ENCODE data around the gene HOMER1.
"Not testable (repeated sequence)": the region's sequence is repeated elsewhere in the genome, so short reads cannot be mapped to it uniquely, and the experiment has no call there.

The HOMER1 gene

DNA sequence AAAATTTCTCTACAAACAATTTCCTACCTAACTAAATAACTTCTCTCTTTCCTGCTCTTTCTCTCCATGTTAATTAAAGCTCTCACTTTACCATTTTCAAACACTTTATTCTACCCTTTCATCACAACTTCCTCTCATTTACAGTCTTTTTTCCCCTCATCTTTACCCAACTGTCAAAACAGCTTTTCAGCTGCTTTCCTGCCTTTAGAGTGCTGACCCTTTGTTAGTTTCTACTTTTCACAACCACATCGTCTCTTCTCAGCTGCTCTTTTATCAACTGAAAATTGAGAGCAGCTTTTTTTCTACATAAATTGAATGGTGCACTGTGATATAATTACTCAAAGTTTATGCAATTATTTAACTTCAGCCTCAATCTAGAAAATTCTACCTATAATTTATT is 3.1 kb upstream of the HOMER1 start:
- no peak for DNase-seq

DNA sequence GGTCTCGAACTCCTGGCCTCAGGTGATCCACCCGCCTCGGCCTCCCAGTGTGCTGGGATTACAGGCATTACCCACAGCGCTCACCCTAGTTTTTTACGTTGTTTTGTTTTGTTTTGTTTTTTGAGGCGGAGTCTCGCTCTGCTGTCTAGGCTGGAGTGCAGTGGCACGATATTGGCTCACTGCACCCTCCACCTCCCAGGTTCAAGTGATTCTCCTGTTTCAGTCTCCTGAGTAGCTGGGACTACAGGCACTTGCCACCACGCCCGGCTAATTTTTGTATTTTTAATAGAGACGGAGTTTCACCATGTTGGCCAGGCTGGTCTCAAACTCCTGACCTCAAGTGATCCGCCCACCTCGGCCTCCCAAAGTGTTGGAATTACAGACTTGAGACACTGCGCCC is 2.4 kb upstream of the HOMER1 start:
- not testable (repeated sequence) for DNase-seq

DNA sequence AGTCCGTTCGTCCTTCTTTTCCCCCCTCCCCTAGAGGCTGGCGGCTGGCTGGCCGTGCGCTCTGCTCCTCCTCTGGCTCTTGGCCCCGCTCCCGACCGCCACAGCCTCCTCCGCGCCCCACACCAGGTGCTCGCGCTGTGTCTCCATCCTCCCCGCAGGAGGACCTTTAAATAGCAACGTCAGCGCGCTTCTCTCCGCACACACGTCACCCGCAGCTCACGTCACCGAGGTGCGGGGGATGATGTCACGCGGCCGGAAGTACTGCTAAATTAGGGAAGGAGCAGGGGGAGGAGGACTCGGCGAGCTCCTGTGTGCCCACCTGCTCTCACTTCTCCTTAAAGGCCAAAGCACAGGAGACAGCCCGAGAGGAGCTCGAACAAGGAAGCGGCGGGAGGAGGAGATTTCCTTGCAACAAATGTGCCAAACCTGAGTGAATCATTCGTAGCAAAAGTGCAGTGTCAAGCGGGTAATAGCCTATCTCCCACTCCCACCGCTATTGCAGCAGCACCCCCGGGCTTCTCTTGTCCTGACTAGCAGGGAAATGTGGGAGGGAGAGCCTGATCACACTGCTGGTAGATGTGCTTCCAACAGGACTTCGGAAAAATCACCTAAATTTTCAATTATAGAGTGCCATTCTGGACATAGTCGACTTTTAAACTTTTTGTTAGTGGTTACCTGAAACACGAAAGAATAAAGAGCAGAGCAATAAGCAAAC is 614 bp upstream of the HOMER1 start:
- DNase-seq = peak; percentile 56 to 87

DNA sequence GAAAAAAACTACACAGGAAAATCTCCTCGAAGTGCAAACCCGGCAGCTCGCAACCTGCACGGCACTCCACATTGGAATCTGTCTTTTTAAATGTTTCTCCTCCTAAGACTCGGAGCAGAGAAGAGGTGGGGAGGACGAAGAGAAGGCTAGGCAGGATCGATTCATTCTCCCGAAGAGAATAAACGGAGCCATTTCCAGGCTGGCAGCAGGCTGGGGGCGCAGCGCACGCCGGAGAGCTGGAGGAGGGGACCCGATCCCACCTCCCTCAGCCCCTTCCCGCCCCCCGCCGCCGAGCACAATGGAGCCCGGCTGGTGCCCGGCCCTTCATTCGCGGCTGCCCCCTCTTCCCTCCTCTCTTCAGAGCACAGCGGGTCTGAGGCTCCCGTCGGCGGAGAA is 628 bp downstream of the HOMER1 start:
- DNase-seq = peak in 1 of 2 experiments; percentile 30

DNA sequence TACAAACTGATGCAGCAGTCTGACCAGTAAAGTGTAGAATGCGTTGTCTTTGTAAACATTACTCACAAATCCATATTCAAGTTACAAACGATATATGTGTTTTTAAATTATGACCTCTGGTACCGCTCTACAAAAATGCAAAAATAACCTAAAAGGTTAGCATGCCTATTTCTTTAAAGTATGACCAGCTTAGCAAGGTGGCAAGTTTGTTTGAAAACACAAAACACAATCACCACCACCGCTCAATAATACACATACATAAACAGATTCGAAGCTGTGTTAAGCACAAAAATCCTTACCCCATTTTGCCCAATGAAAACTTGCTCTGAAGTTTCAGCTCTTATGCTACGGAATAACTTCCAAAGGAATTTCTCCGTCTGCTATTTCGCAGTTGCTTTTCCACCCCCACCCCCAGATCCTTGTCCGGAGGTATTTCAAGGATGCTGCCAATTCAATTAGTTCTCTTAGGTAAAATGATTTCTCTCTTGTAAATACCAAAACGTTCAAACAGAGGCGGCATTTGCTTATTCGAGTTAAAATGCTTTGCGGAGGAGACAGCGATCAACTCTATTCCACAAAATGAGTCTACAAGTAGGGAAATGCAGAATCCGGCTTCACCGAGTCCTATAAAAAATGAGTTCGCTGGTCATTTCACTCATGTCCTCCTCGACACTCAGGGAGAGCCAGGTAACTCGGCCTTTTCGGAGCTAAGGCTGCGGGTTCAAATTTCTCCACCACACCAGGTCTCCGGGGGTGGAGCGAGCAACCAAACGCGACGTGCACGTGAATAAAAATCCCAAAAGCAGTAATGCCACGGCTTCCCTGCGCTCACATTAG is 1.2 kb downstream of the HOMER1 start:
- no peak for DNase-seq

DNA sequence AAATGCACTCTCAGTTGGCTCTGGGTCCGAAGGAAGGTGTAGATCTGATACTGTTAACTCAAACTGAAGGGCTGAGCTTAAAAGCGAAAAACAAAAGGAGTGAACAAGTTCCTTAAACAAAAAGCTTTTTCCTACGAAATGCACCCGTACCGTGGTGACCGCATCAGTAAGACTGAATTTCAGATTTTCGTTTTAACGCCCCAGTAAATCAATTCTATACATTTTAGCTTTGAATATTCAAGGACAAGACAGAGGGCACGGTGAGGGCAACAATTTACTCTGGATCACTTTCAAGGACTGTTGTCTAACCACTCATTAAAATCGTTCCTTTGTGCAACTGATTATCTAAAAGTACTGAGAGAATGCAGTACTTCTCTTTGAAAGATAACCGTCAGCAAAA is 1.9 kb downstream of the HOMER1 start:
- no peak for DNase-seq

DNA sequence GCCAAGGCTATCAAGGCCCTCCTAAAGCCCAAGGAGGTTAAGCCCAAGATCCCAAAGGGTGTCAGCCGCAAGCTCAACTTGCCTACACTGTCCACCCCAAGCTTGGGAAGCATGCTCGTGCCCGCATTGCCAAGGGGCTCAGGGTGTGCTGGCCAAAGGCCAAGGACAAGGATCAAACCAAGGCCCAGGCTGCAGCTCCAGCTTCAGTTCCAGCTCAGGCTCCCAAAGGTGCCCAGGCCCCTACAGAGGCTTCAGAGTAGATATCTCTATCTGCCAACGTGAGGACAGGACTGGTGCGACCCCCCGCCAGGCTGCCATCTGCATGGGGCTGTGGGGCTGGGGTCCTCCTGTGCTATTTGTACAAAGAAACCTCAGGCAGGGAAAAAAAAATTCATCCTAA is 3.3 kb downstream of the HOMER1 start:
- DNase-seq = peak in 1 of 2 experiments; percentile 35

DNA sequence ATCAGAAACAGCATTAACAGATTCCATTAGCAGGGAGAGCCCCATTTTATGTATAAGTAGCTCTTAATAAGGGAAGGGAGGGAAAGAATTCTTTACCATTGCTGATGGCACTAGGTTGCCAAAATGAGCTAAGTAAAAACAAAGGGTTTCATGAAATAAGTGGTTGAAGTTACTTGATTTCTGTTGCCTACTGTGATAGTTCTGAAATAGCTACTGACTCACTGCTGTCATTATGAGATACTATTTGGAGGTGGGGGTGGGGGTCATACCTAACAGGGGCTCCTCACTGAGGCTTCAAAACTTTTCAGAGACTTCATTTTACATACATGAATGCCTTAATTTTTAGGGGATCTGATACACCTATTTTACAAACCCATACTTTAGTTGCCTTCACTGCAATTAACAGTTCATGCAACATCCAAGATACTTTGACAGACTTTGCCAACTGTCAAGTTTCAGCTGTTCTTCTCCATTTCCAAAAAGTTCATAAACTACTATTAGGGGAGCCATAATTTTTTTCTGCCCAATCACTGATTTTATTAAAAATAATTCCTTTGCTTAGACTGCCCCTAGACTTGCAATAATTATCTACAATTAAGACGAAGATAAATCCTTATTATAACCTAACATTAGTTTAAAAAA is 4.6 kb downstream of the HOMER1 start:
- no peak for DNase-seq

DNA sequence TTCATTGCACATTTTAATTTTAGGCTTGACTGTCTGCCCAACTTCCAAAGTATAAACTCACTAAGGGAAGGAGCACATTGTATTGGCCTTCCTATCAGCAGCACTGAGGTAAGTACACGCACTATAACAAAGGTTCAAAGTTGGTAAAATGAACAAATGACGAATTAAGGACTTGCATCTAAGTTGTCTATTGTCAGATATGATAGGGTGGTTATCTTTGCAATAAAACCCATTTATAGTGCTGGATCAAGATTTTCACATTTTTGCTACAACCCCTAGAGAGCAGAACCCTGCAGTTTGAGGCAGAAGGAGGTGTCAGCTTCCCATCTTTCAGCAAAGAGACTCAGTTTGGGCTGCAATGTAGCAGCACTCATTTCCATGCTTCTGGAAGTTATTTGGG is 5.1 kb downstream of the HOMER1 start:
- no peak for DNase-seq

DNA sequence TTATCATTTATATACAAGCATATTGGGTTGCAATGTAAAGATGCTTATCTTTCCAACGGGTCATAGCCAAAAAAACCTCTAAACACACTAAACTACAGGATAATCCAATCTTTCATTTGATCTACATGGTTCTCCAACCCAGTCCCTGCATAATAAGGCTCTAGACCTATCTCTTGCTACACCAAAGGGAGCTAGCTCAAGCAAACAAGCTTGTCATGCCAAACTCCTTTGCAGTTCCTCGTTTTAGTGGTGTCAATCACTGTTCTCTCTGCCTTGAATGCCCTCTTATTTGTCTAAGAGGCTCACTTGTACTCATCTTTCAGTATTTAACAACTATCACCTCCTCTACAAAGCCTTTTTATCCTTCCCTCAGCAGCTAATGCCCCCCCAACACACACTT is 5.6 kb downstream of the HOMER1 start:
- DNase-seq = peak in 1 of 2 experiments; percentile 29

DNA sequence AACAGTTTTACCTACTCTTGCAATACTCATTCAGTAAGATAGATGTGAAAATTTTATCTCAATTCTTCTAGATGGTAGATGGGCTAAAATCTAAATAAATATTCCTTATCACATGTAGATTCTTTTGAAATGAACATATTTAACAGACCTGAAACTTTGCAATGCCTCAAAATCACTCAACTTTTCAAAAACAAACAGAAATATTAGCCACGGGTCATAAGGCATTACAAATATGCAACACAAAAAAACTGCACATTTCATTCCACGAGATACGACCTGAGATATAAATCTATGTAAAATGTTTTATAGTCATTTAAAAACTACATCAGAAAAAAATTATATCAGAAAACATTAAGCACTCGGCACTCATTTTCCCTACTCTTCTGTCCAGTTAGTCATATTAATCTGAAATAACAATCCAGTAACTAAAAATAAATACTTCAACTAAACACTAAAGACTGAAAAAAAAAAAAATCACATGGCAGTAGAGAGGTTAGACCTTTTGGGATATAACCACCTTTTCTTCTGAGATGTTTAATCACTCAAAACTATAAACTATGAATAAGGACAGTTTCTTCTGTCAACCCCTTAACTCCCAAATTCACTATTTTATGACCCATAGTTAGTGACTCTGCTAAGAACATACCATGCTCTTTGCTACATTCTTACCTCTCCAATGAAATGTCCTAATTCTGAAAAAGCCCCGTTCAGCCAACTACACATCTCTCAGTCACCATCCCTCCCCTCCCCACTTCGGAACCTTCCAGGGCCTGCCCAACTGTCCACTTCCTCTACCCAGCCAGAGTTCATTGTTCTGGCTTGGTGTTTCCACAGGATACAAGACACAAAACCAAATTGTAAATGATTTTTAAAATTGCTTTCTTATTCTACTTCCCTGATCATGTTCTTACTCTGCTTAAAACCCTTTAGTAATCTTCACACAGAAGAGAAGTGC is 6.4 kb downstream of the HOMER1 start:
- no peak for DNase-seq

DNA sequence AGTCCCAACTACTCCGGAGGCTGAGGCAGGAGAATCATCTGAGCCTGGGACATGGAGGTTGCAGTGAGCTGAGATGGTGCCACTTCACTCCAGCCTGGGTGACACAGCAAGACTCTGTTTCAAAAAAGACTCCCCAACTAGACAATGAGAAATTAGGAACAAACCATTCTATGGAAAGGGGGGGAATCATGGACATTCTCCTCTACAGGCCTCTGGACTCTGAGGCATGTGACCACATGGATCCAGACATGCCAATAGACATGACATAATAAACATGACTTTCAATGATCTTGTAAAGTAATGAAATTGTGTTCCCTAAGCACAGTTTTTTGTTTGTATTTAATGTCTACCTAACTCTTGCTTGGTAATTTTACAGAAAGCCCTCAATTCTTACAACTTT is 8.8 kb downstream of the HOMER1 start:
- no peak for DNase-seq

DNA sequence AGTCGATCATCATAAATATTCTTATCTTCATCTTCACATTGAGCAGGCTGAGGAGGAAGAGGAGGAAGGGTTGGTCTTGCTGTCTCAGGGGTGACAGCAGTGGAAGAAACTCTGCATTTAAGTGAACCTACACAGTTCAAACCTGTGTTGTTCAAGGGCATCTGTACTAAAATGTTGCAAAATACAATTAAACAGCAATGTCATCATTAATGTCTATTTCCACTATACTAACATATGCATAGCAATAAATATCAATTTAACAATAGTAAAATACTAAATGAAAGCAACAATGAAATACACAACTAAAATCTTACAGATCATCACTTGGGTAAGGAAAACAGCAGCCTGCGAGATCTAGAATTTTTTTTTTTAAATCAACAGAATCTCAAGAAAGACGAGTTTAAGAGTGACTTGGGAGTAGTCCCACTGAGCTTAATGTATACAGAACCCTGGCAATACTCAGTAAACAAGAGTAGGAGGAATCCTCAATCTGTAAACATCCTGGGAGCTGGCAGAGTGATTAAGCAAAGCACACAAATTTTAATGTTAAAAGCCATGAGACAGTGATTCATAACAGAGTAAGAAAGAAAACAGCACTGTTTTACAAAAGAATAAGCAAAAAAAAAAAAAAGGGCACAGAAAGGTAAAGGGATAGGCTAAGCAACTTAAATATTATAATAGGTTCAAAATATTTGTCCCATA is 10.0 kb downstream of the HOMER1 start:
- no peak for DNase-seq

DNA sequence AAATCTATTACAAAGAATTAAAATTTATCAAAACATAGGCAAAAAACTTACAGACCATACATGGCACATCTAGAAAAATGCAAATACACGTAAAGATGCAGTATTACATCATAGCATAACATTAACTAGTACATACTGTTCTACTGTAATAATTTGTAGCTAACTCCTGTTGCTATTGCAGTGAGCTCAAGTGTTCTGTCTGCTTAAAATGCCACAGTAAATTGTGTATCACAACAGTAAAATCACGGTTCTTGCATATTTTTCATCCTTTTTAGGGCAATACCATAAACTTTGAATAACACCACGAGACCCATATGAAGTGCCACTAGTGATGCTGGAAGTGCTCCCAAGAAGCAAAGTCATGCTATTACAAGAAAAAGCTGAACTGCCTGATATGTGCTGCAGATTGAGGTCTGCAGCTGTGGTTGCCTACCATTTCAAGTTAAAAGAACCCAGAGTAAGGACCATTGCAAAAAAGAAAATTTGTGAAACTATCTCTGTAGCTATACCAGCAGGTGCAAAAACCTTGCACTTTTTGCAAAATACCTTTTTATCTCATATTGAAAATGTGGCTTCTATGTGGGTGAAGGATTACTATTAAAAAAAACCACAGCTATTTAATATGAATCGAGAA is 14.2 kb downstream of the HOMER1 start:
- DNase-seq = no peak

DNA sequence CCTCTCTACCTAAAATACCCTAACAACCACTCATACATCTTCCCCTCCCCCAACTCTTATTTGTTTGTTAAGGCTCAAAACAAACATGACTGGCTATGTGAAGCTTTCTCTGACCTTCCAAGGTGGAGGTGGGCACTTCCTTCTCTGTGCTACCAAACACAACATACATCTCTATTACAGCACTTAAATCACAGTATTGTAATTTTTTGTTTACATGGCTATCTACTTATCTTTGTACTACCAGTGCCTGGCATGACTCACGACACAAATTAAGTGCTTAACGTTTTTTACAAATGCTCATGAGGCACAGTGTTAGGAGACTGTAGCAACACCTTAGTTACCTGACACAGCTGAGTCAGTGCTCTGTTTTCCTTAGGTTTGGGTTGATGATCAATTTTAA is 18.6 kb downstream of the HOMER1 start:
- no peak for DNase-seq

DNA sequence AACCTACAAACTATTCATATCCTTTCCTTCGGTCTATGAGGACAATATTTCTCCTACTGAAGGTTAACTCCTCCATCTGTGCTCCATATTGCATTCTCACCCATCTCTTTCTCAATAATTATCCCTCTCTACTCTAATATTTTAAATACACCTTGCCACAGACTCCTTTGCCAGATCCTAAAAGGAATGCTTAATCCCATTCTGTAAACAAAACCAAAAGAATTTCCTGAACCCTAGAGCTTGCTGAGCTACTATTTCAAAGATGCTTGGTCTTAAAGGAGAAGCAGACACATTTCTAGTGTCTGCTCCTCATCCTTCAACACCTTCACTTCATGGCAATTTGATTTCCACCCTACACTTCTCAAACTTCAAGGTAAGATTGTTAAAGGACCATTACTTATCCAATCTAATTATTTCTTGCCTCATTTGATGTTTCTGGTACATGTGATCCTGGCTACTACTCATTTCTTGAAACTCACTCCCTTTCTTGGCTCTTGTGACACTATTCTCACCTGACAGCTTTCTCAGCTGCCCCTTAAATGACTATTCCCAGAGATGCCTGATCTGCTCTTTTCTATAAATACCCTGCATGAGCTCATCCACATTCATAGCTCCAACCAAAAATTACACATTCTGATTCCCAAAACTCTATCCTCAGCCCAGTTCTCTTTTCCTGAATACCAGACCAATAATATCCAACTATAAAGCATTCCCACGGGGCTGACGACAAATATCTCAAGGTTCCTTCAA is 20.2 kb downstream of the HOMER1 start:
- DNase-seq = no peak

DNA sequence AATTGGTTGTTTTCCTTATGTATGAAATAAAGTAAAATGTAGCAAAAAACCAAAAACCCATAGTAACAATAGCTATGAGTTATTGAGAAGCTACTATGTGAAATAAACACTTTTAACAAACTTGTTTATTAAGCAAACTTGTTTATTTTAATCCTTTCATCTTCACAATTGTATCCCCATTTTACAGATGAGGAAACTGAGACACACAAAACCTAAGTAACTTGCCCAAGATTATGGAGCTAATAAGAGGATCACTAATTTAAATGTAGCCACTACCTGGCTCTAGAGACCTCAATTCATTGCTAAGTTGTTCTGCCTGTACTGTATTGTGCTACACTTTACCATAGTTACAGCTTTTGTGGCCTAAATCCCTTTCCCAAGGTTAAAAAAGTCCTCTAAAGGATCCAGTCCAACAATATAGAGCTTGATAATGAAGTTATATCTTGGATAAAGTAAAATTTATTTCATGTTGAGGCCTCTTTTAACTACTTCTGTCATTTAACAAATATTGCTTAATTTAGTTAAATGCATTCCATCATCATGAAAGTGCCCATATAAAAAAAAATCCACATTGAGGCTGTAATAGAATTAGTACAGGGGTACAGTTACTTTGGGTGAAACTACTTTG is 22.1 kb downstream of the HOMER1 start:
- DNase-seq = no peak

DNA sequence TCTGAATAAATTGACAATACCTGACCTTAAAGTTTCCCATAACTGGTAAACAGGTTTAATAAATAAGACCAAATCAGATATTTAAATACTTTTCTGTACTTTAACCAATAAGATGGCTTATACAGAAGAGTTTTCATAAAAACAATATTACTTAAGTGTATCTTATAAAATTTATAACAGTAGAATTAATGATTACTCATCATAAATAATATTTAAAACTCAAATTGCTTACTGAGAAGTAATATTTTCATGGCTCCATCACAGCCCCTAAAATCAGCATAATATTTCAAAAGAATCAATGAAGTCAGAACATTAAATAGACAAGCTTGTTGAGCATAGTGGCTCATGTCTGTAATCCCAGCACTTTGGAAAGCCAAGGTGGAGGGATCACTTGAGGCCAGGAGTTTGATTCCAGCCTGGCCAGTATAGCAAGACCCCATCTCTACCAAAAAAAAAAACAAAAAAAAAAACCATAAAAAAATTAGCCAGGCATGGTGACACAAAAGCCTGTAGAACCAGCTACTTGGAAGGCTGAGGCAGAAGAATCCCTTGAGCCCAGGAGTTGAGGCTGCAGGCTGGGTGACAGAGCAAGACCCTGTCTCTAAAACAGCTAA is 23.5 kb downstream of the HOMER1 start:
- DNase-seq = no peak

DNA sequence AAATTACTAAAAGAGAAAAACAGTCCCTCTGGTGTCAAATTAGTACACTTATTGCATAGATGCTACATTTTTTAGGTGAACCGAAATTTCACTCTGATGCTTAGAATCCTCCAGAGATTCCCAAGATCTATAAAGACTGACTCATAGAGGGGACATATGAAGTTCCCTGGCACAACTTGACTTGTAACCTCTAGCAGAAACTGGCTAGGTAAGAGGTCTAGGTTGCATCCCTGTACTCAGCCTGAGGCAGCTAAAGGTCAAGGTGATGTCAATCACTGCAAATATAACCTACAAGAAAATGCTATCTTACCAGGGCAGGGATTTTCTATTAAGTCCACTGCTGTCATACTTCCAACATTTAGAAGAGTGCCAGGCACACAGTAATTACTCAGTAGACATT is 24.2 kb downstream of the HOMER1 start:
- no peak for DNase-seq

DNA sequence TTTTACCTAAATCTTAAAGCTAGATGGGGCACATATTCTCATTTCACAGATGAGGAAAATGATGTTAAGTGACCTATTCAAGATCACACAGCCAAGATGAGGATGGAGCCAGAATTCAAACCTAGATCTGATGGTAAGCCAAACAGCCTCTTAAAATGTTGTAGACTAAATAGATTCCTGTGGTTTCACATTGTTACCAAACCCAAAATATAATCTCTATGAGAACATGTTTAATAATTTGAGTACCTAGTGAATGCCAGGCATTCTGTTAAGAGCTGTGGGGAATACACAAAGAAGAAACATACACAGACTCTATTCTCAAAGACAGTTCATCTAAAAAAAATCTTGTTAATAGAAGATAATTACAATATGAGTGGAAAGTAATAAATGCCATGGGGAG is 25.2 kb downstream of the HOMER1 start:
- DNase-seq = no peak

Data from NCI-H446 (cell line).